Stimulated activated CD8-positive, alpha-beta memory T cell treated with anti-CD3 and anti-CD28 coated beads, Interleukin-4, amount 100 ng/mL, for 4 hours (primary cell): ENCODE data around the gene SH2D5.
"Not testable (repeated sequence)": the region's sequence is repeated elsewhere in the genome, so short reads cannot be mapped to it uniquely, and the experiment has no call there.

Experiments
- DNase-seq, 2 donors: peaks; one replicate each; pipeline ENCODE4 v3.0.0-alpha.2; 2020; ENCODE audit warnings: low read depth in 2 of 2, low spot score in 1 of 2

Gene SH2D5

GRCh38 chr1:20696397-20697333 lies 35.8 kb downstream of the SH2D5 start:
- peak; percentile 34 to 42 for DNase-seq

- no peak for DNase-seq
Observed at GRCh38 chr1:20695515-20695914, 37.0 kb downstream of the SH2D5 start.

- no peak for DNase-seq
Observed at GRCh38 chr1:20693623-20694022, 38.9 kb downstream of the SH2D5 start.

- no peak for DNase-seq
Observed at GRCh38 chr1:20691872-20692271, 40.6 kb downstream of the SH2D5 start.

- DNase-seq, result no peak
Observed at GRCh38 chr1:20689645-20690056, 42.9 kb downstream of the SH2D5 start.

- no peak for DNase-seq
Observed at GRCh38 chr1:20686883-20687725, 45.4 kb downstream of the SH2D5 start.

GRCh38 chr1:20685741-20686140 lies 46.8 kb downstream of the SH2D5 start:
- DNase-seq, result no peak

GRCh38 chr1:20685099-20685662 lies 47.3 kb downstream of the SH2D5 start:
- no peak for DNase-seq

GRCh38 chr1:20684651-20685050 lies 47.9 kb downstream of the SH2D5 start:
- DNase-seq, result no peak

- DNase-seq, result no peak
Observed at GRCh38 chr1:20684050-20684620, 48.4 kb downstream of the SH2D5 start.

GRCh38 chr1:20683614-20684013 lies 48.9 kb downstream of the SH2D5 start:
- DNase-seq, result no peak

- no peak for DNase-seq
Observed at GRCh38 chr1:20682571-20683236, 49.8 kb downstream of the SH2D5 start.

GRCh38 chr1:20681999-20682398 lies 50.5 kb downstream of the SH2D5 start:
- DNase-seq, result no peak

- no peak for DNase-seq
Observed at GRCh38 chr1:20680269-20680668, 52.2 kb downstream of the SH2D5 start.

- no peak for DNase-seq
Observed at GRCh38 chr1:20678599-20678998, 53.9 kb downstream of the SH2D5 start.

GRCh38 chr1:20673626-20674025 lies 58.9 kb downstream of the SH2D5 start:
- not testable (repeated sequence) for DNase-seq

- DNase-seq, result no peak
Observed at GRCh38 chr1:20672265-20672632, 60.3 kb downstream of the SH2D5 start.

GRCh38 chr1:20670936-20671335 lies 61.6 kb downstream of the SH2D5 start:
- DNase-seq, result no peak
